NCI-H2029 treated with DMSO at 0.1 percent for 48 hours (cell line): Measurements from ENCODE around the gene QSOX2.

Experiments
- DNase-seq: peaks from one replicate; lab custom pipeline; 2025; lab: John Stamatoyannopoulos, UW

QSOX2 gene

GRCh38 chr9:136190237-136190601 lies 55.4 kb downstream of the QSOX2 start:
- DNase-seq, result no peak

- DNase-seq, result no peak
These were observed 56.0 kb downstream of the QSOX2 start for GRCh38 chr9:136189394-136190236.

GRCh38 chr9:136187683-136188586 lies 57.7 kb downstream of the QSOX2 start:
- DNase-seq, result no peak

- no peak for DNase-seq
These were observed 58.4 kb downstream of the QSOX2 start for GRCh38 chr9:136187197-136187596.

GRCh38 chr9:136186386-136186785 lies 59.2 kb downstream of the QSOX2 start:
- DNase-seq, result no peak

GRCh38 chr9:136185596-136186366 lies 59.8 kb downstream of the QSOX2 start:
- DNase-seq, result no peak

GRCh38 chr9:136185066-136185465 lies 60.5 kb downstream of the QSOX2 start:
- no peak for DNase-seq

- no peak for DNase-seq
These were observed 62.7 kb downstream of the QSOX2 start for GRCh38 chr9:136182850-136183422.

GRCh38 chr9:136182420-136182787 lies 63.2 kb downstream of the QSOX2 start:
- no peak for DNase-seq

- no peak for DNase-seq
These were observed 63.7 kb downstream of the QSOX2 start for GRCh38 chr9:136181784-136182419.

- no peak for DNase-seq
These were observed 65.0 kb downstream of the QSOX2 start for GRCh38 chr9:136180586-136180985.

GRCh38 chr9:136179761-136180160 lies 65.9 kb downstream of the QSOX2 start:
- no peak for DNase-seq

GRCh38 chr9:136179101-136179616 lies 66.5 kb downstream of the QSOX2 start:
- DNase-seq, result no peak

GRCh38 chr9:136178773-136179075 lies 66.9 kb downstream of the QSOX2 start:
- no peak for DNase-seq

- no peak for DNase-seq
These were observed 67.4 kb downstream of the QSOX2 start for GRCh38 chr9:136178061-136178772.

GRCh38 chr9:136177224-136177623 lies 68.4 kb downstream of the QSOX2 start:
- DNase-seq, result no peak

GRCh38 chr9:136175616-136176197 lies 69.9 kb downstream of the QSOX2 start:
- DNase-seq, result no peak

GRCh38 chr9:136174779-136175615 lies 70.6 kb downstream of the QSOX2 start:
- DNase-seq, result no peak

GRCh38 chr9:136173648-136174290 lies 71.8 kb downstream of the QSOX2 start:
- no peak for DNase-seq
